Activated effector memory CD4-positive, alpha-beta T cell treated with Interleukin-2 at 50 U/mL for 16 hours (primary cell): ENCODE measurements around the gene CNTFR.

ENCODE experiments used
- DNase-seq: peaks from one replicate; pipeline ENCODE4 v3.0.0-alpha.2; 2020

Gene CNTFR

DNA sequence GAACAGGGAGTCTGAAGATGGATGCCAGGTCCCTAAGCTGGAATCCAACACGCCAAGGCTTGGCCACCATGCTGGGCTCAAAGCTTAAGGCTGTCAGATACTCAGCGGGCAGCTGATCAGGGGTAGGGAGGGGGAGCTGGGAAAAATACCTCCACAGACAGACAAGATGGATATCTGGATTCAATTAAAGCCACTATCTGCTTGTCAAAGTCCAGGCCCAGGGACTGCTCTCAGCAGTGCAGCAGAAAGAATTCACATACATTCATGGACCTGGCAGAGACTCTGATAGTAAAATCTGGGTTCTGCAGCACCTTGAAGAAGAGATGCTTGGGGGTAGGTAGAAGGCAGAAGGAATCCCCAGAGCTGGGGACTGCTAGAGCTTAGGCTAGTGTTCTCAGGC, 25.6 kb upstream of the CNTFR start:
- no peak for DNase-seq

DNA sequence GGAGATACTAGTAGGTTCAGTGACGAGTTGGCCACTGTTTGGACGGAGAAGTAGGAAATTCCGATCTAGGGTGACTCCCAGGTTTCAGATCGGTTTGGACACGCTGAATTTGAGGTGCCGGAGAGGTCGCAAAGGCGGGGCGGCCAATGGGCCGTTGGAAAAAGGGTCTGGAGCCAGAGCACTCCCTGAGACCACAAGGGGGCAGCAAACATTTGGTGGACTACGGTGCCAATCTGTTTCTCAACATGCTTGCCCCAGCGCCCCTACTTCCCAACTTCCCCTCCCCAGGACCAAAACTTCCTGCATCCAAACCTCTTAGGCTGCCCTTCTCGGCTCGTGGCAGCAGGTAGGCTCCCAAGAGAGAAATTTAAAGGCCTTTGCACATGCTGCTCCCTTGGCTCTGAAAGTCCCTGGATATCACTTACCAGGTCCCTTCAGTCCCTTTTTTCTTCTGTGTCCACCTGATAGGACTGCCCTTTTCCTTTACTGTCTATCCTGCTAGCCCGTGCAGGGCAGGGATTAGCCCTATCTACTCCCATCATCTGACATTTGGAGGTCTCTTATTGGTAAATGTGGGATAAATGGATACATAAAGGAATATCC, 23.4 kb upstream of the CNTFR start:
- DNase-seq = peak; percentile 53

- DNase-seq = peak; percentile 78
Measured at GRCh38 chr9:34611811-34612787, 22.6 kb upstream of the CNTFR start, which contains the start of gene RPP25L. TSS of gene RPP25L (minus strand) at chr9:34612097. CDS start at chr9:34611296, 801 bp downstream.

- no peak for DNase-seq
Measured at GRCh38 chr9:34611251-34611810, 21.8 kb upstream of the CNTFR start.

- no peak for DNase-seq
Measured at GRCh38 chr9:34610434-34611206, 21.1 kb upstream of the CNTFR start.

DNA sequence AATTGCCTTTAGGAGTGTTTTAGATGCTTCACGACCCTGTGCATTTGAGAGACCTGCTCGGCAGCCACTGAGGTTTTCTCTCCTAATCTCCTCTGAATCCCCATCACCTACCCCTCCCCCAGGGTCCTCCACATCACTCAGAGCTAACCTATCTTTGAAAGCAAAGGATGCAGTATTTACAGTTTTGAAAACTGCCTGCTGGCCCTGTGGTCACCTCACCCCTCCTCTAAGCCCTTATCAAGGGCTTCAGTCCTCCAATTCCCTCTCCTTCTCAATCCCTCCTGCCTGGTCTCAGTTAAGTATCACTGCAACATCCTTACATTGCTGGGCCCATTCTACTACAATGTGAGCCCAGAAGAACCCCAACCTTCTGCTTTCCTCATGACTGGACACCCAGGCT, 17.8 kb upstream of the CNTFR start:
- DNase-seq = no peak

GRCh38 chr9:34606905-34607304, 17.4 kb upstream of the CNTFR start:
- no peak for DNase-seq

DNA sequence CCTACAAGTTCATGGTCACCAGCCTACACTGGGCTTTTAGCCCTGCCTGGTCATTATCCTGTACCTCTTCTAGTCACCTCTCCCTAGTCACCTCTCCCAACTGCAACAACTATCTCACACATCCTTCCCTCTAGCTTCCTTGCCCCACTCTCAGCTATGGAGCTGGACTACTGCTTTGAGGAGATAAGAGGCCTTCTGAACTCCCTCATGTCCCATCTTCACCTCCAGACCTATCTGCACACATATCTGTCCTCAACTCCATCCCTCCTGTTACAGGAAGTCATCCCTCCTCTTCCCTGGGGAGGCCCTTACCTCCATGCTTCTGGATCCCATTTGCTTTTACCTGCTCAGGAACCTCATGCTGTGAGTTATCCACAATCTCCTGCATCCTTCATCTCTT, 16.7 kb upstream of the CNTFR start:
- no peak for DNase-seq

- peak; percentile 65 for DNase-seq
Measured at GRCh38 chr9:34603610-34604231, 14.2 kb upstream of the CNTFR start.

DNA sequence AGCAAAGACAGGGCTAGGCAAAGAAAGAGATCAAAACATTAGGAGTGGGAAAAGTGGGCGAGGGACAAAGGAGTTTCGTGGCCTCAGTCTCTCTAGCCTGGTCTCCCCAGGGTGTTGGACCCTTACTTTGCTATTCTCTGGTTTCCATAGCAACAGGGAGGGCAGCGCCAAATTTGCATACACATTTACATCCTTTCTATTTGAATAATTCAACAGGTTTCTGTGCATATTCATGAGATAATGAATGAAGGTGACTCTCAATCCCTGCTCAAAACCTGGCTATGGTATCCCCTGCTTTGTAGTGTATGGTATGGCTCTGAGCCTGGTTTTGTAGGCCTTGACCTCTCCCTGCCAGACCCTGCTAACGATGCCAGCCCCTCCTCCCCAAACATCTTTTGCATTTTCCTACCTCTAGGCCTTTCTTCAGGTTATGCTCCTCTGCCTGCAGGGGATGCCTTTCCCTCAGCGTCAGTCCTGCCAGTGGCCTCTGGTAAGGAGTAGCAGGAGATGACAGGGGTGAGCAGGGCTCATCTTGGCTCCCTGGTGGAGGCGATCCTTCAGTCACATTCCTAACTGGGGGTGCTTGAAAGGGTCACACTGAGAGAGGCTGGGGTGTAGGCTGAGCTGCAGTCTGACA, 12.5 kb upstream of the CNTFR start:
- no peak for DNase-seq

GRCh38 chr9:34600908-34601307, 11.4 kb upstream of the CNTFR start:
- DNase-seq = no peak

DNA sequence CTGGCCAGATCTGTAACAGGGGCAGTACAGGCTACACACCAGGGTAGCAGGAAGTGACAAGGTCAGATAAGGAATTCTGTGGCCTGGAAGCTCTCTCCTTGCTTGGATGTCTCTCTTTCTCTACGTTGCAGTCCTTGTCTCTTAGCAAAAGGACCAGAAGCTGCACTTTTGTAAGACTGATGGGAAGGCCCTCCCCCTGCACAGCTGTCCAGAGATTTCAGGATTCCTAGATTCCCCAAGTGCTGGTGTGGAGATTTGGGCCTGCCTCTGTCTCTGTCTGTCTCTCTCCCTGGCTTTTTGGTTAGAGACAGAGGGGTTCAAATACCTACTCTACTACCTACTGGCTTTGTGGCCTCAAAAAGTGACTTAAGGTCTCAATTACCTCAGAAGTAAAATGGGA, 10.0 kb upstream of the CNTFR start:
- no peak for DNase-seq

DNA sequence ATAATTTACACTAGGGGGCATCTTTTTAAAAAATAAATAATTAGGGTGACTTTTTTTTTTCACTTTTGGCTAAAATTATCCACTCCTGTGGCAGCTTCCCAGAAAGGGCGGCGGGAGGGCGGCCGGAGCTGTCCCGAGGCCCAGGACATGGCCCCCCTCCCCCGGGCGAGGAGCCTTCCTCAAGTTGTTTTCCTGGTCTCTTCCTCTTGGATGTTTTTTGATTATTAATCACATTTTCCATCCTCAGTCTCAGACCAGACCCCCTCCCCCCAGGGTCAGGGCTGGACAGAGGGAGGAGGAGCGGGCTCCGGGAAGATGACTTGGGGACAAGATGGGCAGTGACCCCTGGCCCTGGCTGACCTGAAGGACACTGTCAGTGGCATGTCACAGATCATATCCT, 4.7 kb upstream of the CNTFR start:
- no peak for DNase-seq

DNA sequence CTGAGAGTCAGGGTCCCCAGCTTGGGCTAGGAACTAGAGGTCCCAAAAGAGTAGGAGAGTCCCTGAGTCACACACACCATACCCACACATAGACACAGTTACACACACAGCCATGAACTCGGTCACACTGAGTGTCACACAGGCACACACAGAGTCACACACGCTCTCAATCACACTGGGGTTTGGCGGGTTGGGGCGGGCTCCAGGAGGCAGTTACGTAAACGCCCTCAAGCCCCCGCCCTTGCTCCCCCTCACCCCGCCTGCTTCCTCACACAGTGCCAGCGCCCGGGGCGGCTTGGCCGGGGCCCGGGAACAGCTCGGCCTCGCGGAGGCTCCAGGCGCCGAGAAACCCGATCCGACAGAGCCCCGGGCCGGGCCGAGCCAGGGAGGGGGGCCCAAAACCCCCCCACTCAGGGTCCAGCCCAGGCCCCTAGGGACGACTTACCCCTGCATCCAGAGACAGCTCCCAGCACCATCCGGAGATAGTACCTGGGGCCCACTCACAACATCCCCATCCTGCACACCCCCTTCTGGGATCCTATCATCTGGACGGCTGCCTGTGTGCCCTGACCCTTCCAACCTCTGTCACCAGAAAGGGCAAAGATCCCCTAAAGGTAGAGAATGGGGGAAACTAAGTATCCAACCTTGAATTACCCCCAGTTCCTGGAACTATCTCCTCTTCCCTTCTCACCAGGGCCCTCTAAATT, 3.5 kb upstream of the CNTFR start:
- DNase-seq = no peak

GRCh38 chr9:34591917-34592866, 2.7 kb upstream of the CNTFR start:
- no peak for DNase-seq

GRCh38 chr9:34591248-34591916, 1.9 kb upstream of the CNTFR start:
- DNase-seq = peak; percentile 68

DNA sequence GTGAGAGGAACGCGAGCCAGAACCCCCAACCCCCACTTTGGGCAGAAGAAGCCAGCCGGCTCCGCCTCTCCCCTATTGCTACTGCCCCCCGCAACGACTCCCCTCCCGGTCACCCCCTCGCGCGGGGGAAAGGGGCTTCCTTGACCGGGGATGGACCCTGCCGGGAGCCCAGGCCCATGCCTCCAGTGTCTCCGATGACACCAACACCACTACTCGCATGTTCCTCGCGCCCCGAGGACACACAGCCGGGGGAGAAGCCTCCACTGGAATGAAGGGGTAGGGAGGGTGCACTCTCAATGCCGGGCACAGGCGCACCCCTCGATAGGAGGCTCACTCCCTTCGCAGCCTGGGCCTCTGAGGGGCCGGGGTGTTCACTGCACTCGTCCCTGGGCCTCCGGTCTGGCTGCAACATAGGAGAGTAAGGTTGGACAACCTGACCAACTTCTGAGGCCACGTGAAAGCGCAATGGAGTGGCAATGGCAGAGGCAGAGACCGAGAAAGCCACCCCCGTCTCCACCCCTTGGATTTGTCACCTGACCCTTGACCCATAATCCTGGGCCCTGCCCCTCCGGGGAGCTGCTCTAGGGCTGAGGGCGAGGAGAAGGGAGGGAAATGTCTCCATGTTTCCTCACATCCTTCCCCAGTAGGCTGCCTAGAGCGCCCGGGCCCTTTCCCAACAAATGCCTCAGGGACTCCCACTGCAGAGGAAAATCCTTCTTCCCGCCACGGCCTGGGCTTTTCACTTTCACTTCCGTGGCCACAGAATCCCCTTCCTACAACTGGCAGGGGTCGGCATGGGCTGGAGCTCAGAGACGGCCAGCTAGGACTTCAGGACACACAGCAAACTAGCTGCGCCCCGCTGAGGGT, 1.1 kb upstream of the CNTFR start:
- no peak for DNase-seq
